LoVo (cell line): ENCODE measurements around the gene NR1H2.
A peak's percentile ranks its signal among the peaks of the same experiment; 100 is the strongest.
"Not testable (repeated sequence)": the region's sequence is repeated elsewhere in the genome, so short reads cannot be mapped to it uniquely, and the experiment has no call there.

Source experiments
- DNase-seq: peaks from one replicate; pipeline ENCODE4 v3.0.0-alpha.2; 2016; ENCODE audit warnings: low spot score

Gene NR1H2

DNA sequence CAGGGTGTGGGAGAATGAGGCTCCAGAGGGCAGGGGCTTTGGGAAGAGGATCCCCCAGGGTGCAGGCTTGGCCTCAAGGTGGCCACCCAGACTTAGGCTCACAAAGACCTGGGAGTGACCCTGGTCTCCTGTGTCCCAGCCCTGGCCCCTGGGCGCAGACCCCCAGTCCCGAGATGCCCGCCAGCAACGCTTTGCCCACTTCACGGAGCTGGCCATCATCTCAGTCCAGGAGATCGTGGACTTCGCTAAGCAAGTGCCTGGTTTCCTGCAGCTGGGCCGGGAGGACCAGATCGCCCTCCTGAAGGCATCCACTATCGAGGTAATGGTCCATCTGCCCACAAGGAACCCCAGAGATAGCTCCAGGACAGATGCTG is 2.6 kb downstream of the NR1H2 start:
- no peak for DNase-seq

- no peak for DNase-seq
These were observed 3.3 kb downstream of the NR1H2 start for GRCh38 chr19:50379602-50380001.

- DNase-seq, result no peak
These were observed 3.9 kb downstream of the NR1H2 start for GRCh38 chr19:50380137-50380536.

GRCh38 chr19:50380751-50381151 is 4.5 kb downstream of the NR1H2 start:
- no peak for DNase-seq

DNA sequence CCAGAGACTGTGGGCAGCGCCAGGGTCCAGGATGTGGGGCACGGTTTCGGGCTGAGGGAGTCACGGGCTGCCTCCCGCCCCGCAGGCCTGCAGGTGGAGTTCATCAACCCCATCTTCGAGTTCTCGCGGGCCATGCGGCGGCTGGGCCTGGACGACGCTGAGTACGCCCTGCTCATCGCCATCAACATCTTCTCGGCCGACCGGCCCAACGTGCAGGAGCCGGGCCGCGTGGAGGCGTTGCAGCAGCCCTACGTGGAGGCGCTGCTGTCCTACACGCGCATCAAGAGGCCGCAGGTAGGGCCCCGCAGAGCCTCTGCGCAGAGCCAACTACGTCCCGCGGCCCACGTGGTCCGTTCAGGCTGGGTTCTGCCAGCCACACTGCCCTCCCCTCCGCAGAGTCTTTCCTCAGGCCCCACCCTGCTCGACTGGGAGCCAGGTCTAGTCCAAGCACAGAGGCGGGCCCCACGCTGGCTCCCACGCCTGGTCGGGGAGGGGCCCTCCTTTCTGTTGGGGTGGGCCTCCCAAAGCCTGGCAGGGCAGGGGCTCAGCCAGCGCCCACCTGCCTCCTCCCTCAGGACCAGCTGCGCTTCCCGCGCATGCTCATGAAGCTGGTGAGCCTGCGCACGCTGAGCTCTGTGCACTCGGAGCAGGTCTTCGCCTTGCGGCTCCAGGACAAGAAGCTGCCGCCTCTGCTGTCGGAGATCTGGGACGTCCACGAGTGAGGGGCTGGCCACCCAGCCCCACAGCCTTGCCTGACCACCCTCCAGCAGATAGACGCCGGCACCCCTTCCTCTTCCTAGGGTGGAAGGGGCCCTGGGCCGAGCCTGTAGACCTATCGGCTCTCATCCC is 5.8 kb downstream of the NR1H2 start:
- no peak for DNase-seq

- no peak for DNase-seq
These were observed 7.0 kb downstream of the NR1H2 start for GRCh38 chr19:50383001-50383851.

GRCh38 chr19:50383852-50384684 is 7.8 kb downstream of the NR1H2 start, which contains the start of gene POLD1:
Gene POLD1 (plus strand): TSS chr19:50384347. CDS start chr19:50398852, 14,505 bp downstream.
- DNase-seq, result peak; percentile 100

- DNase-seq, result no peak
These were observed 8.7 kb downstream of the NR1H2 start for GRCh38 chr19:50384685-50385535.

GRCh38 chr19:50387176-50387867 is 11.1 kb downstream of the NR1H2 start:
- DNase-seq, result no peak

DNA sequence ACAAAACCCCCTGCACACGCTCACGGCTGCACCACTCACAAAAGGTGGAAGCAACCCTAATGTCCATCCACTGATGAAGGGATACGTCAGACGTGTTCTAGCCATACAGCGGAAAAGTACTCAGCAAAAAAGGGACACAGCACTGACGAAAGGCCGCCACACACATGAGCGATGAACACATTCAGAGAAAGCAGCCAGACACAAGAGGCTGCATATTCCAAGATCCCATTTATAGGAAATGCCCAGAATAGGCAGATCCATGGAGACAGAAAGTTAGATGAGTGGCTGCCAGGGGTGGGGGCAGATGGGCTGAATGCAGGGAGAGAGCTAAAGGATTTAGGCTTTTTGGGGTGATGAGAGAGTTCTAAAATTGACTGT is 11.6 kb downstream of the NR1H2 start:
- DNase-seq, result no peak

GRCh38 chr19:50390295-50390694 is 14.0 kb downstream of the NR1H2 start:
- DNase-seq, result not testable (repeated sequence)

DNA sequence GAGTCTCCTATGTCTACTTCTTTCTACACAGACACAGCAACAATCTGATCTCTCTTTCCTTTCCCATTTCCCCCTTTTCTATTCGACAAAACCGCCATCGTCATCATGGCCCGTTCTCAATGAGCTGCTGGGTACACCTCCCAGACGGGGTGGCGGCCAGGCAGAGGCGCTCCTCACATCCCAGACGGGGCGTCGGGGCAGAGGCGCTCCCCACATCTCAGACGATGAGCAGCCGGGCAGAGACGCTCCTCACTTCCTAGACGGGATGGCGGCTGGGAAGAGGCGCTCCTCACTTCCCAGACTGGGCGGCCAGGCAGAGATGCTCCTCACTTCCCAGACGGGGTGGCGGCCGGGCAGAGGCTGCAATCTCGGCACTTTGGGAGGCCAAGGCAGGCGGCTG is 14.7 kb downstream of the NR1H2 start:
- DNase-seq, result not testable (repeated sequence)

DNA sequence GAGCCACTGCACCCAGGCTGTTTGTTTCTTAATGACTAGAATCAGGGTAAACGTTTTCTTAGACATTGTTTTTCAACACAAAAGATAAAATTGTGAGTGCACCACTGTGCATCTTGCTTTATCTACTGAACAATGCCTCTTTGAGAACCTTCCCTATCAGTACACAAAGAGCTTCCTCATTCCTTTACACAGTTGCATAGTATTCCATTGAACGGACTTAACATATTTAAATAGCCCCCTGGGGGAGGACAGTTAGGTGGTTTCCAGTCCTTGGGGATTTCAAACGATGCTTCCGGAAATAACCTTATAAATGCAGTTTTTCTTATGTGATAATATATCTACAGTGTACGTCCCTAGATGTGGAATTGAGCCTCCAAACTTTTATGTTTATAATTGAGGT is 16.5 kb downstream of the NR1H2 start:
- no peak for DNase-seq

- DNase-seq, result no peak
These were observed 17.3 kb downstream of the NR1H2 start for GRCh38 chr19:50393589-50393988.

GRCh38 chr19:50394017-50394416 is 17.8 kb downstream of the NR1H2 start:
- DNase-seq, result no peak

- DNase-seq, result no peak
These were observed 22.6 kb downstream of the NR1H2 start for GRCh38 chr19:50398675-50399367.

DNA sequence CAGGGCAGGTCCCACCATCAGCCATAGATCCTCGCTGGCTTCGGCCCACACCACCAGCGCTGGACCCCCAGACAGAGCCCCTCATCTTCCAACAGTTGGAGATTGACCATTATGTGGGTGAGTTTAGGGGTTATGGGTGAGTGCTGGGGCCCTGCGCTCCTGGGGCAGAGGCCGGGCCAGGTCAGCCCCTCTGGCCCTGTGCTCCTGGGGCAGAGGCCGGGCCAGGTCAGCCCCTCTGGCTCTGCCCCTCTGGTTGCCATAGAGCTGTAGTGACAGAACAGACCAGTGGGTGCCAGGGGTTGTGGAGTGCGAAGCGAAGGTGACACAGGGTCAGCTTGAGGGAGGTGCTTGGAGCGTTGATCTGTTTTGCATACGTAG is 23.1 kb downstream of the NR1H2 start:
- no peak for DNase-seq

DNA sequence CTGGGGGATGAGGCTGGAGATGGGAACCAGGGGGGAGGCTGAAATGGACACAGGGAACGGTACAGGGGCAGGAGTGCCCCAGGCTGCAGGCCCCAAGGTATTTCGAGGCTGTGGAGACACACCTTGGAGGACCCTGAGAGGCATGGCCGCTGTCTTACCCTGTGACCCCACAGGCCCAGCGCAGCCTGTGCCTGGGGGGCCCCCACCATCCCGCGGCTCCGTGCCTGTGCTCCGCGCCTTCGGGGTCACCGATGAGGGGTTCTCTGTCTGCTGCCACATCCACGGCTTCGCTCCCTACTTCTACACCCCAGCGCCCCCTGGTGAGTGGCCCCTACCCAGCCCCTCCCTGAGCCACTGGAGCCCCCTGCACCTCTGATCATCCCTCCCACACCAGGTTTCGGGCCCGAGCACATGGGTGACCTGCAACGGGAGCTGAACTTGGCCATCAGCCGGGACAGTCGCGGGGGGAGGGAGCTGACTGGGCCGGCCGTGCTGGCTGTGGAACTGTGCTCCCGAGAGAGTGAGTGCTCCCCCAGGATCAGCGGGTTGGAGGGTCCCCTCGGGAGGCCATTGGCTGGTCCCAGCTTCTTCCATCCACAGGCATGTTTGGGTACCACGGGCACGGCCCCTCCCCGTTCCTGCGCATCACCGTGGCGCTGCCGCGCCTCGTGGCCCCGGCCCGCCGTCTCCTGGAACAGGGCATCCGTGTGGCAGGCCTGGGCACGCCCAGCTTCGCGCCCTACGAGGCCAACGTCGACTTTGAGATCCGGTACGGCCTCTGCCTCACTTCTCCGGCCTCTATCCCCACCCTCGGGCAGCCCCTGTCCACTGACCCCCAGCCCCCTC is 25.6 kb downstream of the NR1H2 start:
- no peak for DNase-seq
